Neural cell (in vitro differentiated cells): ENCODE data around the gene ARPC1B. TPM values are rescaled to one million over a fixed set of nuclear protein-coding genes. Genes with fewer than 3 reads are reported as not detected.

Source experiments
- H2AFZ ChIP-seq: fragments of 200-600, 300-800 bp; sonication (generic), shearing (Covaris generic); 2 replicates; pipeline ENCODE4 v1.6.0; 2014; ENCODE audit warnings: low read depth, mild to moderate bottlenecking, antibody characterized with exemption, low read length, moderate library complexity
- H3F3A ChIP-seq: fragments of 200-600 bp; shearing (Covaris generic); 2 replicates; pipeline ENCODE4 v1.6.1; 2016; ENCODE audit warnings: mild to moderate bottlenecking, moderate library complexity, mixed read lengths, antibody characterized with exemption, low read length; ENCODE audit not compliant: insufficient read depth, poor library complexity, severe bottlenecking
- H3K27ac ChIP-seq: fragments of 200-600, 300-800 bp; sonication (generic), shearing (Covaris generic); 2 replicates; pipeline ENCODE4 v1.5.1; 2014; ENCODE audit warnings: mild to moderate bottlenecking, low read length, moderate library complexity
- H3K27me3 ChIP-seq: fragments of 300-800, 200-600 bp; sonication (generic), shearing (Covaris generic); 2 replicates; pipeline ENCODE4 v1.6.0; 2014; ENCODE audit warnings: mild to moderate bottlenecking, low read depth, low read length, moderate library complexity; ENCODE audit not compliant: insufficient read depth
- H3K36me3 ChIP-seq: fragments of 300-800, 200-600 bp; sonication (generic), shearing (Covaris generic); 2 replicates; pipeline ENCODE4 v1.5.1; 2014; ENCODE audit warnings: mild to moderate bottlenecking, antibody characterized with exemption, low read length, moderate library complexity; ENCODE audit not compliant: insufficient read depth
- H3K4me2 ChIP-seq: fragments of 300-800, 200-600 bp; sonication (generic), shearing (Covaris generic); 2 replicates; pipeline ENCODE4 v1.6.0; 2014; ENCODE audit warnings: mild to moderate bottlenecking, low read length
- H3K4me3 ChIP-seq: fragments of 300-800, 200-600 bp; sonication (generic), shearing (Covaris generic); 2 replicates; pipeline ENCODE4 v1.5.1; 2014; ENCODE audit warnings: mild to moderate bottlenecking, low read length, moderate library complexity
- H3K79me2 ChIP-seq: fragments of 200-600 bp; shearing (Covaris generic); replicated peaks from 2 replicates; pipeline ENCODE4 v1.6.0; 2014; ENCODE audit warnings: mild to moderate bottlenecking, low read length, moderate library complexity; ENCODE audit not compliant: insufficient read depth
- H3K9ac ChIP-seq: fragments of 300-800, 200-600 bp; sonication (generic), shearing (Covaris generic); 2 replicates; pipeline ENCODE4 v1.6.1; 2016; ENCODE audit warnings: mild to moderate bottlenecking, low read length, mixed read lengths
- H3K9me2 ChIP-seq: fragments of 200-600 bp; shearing (Covaris generic); 2 replicates; pipeline ENCODE4 v1.6.1; 2016; ENCODE audit warnings: mild to moderate bottlenecking, low read length, mixed read lengths; ENCODE audit not compliant: insufficient read depth
- H3K9me3 ChIP-seq: fragments of 200-600, 300-800 bp; sonication (generic), shearing (Covaris generic); 2 replicates; pipeline ENCODE4 v1.6.1; 2016; ENCODE audit warnings: mild to moderate bottlenecking, mixed run types, low read length, moderate library complexity, mixed read lengths
- H4K20me1 ChIP-seq: fragments of 200-600 bp; shearing (Covaris generic); 2 replicates; pipeline ENCODE4 v1.6.1; 2016; ENCODE audit warnings: mild to moderate bottlenecking, mixed run types; ENCODE audit not compliant: insufficient read depth
- EP300 ChIP-seq: fragments of 450-650 bp; conservative IDR thresholded peaks from 2 replicates; pipeline ENCODE4 v1.6.1; 2014; ENCODE audit warnings: antibody characterized with exemption, mild to moderate bottlenecking, moderate library complexity; ENCODE audit not compliant: poor library complexity, severe bottlenecking
- EZH2 ChIP-seq: fragments of 200-600, 300-800 bp; shearing (Covaris generic), sonication (generic); IDR thresholded peaks from 2 replicates; pipeline ENCODE4 v1.6.1; 2014; ENCODE audit warnings: antibody characterized with exemption, low read length, borderline replicate concordance, mild to moderate bottlenecking; ENCODE audit not compliant: insufficient read depth, poor library complexity, severe bottlenecking
- MXI1 ChIP-seq: fragments of 450-650 bp; conservative IDR thresholded peaks from 2 replicates; pipeline ENCODE4 v1.6.1; 2014; ENCODE audit warnings: antibody characterized with exemption, mild to moderate bottlenecking; ENCODE audit not compliant: poor library complexity, severe bottlenecking
- POLR2AphosphoS5 ChIP-seq: IDR thresholded peaks from 2 replicates; pipeline ENCODE4 v1.6.1; 2012
- RAD21 ChIP-seq: fragments of 450-650 bp; conservative IDR thresholded peaks from 2 replicates; pipeline ENCODE4 v1.6.1; 2014; ENCODE audit warnings: antibody characterized with exemption, mild to moderate bottlenecking, moderate library complexity
- REST ChIP-seq: IDR thresholded peaks from 2 replicates; pipeline ENCODE4 v1.6.1; 2012; ENCODE audit warnings: borderline replicate concordance
- SMC3 ChIP-seq: fragments of 450-650 bp; conservative IDR thresholded peaks from 2 replicates; pipeline ENCODE4 v1.6.1; 2014; ENCODE audit warnings: antibody characterized with exemption, mild to moderate bottlenecking, moderate library complexity; ENCODE audit not compliant: poor library complexity
- TAF1 ChIP-seq: IDR thresholded peaks from 2 replicates; pipeline ENCODE4 v1.6.1; 2012; ENCODE audit warnings: low read depth
- polyA plus RNA-seq: library from polyadenylated mRNA; depleted of rRNA; stranded (reverse); fragments of >200 nt; gene quantifications from 2 replicates; pipeline ENCODE4 v1.2.3, GENCODE V29; 2014
- TF ChIP-seq, protein P1 (sequence below): fragments of 450-650 bp; IDR thresholded peaks from 2 replicates; pipeline ENCODE4 v1.5.1; 2014; ENCODE audit warnings: antibody characterized with exemption, mild to moderate bottlenecking, moderate library complexity; ENCODE audit not compliant: poor library complexity, severe bottlenecking

The ARPC1B gene
- polyA plus RNA-seq, 1 donor from 2014 or later: 1.7 TPM

- Histone ChIP-seq H3K4me2 (no peak overlapping the region), H3K9me2 (no peaks in the 10 kb centered on the region), H3K79me2 (no peaks in the 10 kb centered on the region), H2AFZ (no peak overlapping the region), H3F3A (no peaks in the 10 kb centered on the region), H3K36me3 (no peaks in the 10 kb centered on the region), H3K27me3 (no peaks in the 10 kb centered on the region), H3K27ac (no peak overlapping the region), H3K4me3 (no peak overlapping the region), H3K9me3 (no peaks in the 10 kb centered on the region), H3K9ac (no peak overlapping the region), H4K20me1 (no peaks in the 10 kb centered on the region)
- TF ChIP-seq POLR2AphosphoS5 (no peak), EZH2 (no peak), EP300 (no peak), RAD21 (no peak)
- TF ChIP-seq, protein P1, sequence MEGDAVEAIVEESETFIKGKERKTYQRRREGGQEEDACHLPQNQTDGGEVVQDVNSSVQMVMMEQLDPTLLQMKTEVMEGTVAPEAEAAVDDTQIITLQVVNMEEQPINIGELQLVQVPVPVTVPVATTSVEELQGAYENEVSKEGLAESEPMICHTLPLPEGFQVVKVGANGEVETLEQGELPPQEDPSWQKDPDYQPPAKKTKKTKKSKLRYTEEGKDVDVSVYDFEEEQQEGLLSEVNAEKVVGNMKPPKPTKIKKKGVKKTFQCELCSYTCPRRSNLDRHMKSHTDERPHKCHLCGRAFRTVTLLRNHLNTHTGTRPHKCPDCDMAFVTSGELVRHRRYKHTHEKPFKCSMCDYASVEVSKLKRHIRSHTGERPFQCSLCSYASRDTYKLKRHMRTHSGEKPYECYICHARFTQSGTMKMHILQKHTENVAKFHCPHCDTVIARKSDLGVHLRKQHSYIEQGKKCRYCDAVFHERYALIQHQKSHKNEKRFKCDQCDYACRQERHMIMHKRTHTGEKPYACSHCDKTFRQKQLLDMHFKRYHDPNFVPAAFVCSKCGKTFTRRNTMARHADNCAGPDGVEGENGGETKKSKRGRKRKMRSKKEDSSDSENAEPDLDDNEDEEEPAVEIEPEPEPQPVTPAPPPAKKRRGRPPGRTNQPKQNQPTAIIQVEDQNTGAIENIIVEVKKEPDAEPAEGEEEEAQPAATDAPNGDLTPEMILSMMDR: no peak
Measured at GRCh38 chr7:99396418-99397296, 22.1 kb downstream of the ARPC1B start.

- Histone ChIP-seq H3K27me3 (no peaks in the 10 kb centered on the region), H3K79me2 (no peaks in the 10 kb centered on the region), H4K20me1 (no peaks in the 10 kb centered on the region), H3K9me3 (no peaks in the 10 kb centered on the region), H3K9me2 (no peaks in the 10 kb centered on the region), H3K4me2 (no peak overlapping the region), H3F3A (no peaks in the 10 kb centered on the region), H2AFZ (no peak overlapping the region), H3K27ac (no peak overlapping the region), H3K36me3 (no peaks in the 10 kb centered on the region), H3K4me3 (no peak overlapping the region), H3K9ac (no peak overlapping the region)
- TF ChIP-seq, protein P1: no peak
- TF ChIP-seq RAD21 (no peak), SMC3 (no peak), EP300 (no peak), MXI1 (no peak), TAF1 (no peak), REST (no peak), EZH2 (no peak), POLR2AphosphoS5 (no peak)
Measured at GRCh38 chr7:99397297-99397983, 22.9 kb downstream of the ARPC1B start.
